DMS53 (cell line): Measurements from ENCODE around the gene SYT6.
A peak's percentile ranks its signal among the peaks of the same experiment; 100 is the strongest.

ENCODE experiments used
- DNase-seq: peaks from one replicate; lab custom pipeline; 2025; lab: John Stamatoyannopoulos, UW

The SYT6 gene

DNA sequence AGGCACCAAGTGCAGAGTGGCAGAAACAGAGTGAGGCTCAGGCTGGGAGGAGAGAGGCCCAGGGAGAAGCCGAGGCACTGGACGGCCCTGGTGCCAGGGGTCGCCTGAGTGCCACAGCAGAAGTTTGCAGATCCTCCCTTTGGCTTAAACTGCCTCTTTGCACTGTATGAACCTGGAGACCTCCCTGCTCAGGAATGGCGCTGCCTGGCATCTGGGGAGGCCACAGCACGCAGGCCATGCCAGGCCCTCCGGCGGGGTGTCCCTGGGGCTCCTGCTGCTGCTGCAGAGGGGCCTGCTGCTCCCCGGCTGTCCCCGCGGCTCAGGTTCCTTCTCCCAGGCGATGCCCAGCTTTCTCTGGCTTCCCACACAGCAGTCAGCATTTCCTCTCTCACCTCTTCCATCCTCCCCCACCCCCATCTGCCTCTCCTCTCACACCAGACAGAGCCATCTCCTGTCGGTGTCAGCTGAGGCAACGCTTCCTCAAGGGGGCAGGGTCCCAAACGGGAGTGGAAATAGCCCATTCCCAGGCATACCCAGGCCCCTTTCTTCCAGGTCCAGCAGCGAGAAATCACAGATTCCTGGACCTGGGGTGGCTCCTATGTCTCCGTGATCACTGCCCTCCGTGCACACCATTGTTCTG, 35.2 kb downstream of the SYT6 start:
- DNase-seq, result no peak

DNA sequence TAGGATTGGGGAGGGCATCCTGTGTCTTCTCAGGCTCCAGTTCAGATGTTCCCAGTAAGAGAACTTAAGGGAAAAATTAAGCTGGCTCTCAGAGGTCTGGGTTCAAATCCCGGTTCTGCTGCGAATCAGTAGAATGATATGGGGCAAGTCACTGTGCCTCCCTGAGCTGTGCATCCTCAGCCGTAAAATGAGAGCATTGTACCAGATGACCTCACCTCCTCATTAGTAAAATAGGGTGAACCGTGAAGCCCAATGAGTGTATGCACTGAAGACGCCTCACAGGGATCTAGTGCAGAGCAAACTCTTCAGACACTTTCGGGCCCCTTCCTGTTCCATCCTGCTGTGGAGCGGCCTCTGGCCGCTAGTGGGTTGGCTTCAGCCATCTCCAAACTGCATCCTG, 36.0 kb downstream of the SYT6 start:
- no peak for DNase-seq

DNA sequence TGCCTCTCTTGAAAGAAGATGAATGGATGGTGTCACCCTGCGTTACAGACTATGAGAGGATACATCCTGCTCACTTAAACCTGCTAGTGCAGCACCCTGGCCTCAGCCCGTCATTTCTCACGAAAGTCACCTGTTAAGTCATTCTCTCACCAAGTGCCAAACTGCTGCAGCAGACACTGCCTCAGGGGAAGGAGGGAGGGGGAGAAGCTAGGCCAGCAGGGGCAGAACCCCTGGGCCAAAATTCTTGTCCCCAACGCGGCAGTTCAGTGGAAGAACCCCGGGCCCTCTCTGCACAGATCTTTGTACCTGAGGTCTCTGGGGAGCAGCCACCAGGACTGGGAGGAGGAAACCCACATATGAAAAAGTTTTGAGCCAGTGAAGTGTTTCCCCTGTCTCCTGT, 37.6 kb downstream of the SYT6 start:
- no peak for DNase-seq

- no peak for DNase-seq
These were observed 39.2 kb downstream of the SYT6 start for GRCh38 chr1:114114185-114115094.

DNA sequence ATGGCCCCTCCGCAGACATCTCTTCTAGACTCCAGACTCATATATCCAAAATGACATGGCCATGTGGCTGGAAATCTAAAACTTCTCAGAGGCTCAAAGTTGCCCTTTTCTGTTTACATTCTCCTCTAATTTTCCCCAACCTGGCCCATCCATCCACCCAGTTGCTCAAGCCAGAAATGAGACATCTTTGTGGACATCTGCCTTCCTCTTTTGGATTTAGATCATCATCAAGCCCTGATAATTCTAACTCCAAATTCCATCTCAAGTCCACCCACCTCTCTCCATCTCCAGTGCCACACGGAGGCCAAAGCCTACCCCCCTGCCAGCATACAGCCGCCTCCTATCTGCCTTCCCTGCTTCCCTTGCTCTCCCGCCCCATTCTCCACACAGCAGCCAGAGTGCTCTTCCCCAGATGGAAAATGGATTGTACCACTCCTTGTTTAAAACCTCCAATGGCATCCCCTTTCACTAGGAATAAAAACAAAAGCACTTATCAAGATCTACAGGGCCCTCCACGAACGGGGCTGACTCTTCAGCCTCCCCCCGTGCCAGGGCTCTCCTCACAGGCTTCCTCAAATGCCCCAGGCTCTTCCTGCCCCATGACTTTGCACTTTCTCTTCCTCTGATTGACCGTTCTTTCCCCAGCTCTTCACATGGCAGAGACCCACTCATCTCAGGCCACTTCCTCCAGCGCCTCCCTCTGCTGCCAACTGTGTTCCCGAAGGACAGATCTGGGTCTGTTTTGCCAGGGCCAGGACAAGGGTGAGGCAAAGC, 40.1 kb downstream of the SYT6 start:
- peak; percentile 23 for DNase-seq

GRCh38 chr1:114112775-114113174, 40.9 kb downstream of the SYT6 start:
- DNase-seq, result no peak

- no peak for DNase-seq
These were observed 41.7 kb downstream of the SYT6 start for GRCh38 chr1:114111731-114112641.

GRCh38 chr1:114109981-114110380, 43.7 kb downstream of the SYT6 start:
- DNase-seq, result no peak

GRCh38 chr1:114108751-114109255, 44.9 kb downstream of the SYT6 start:
- no peak for DNase-seq

- peak; percentile 12 for DNase-seq
These were observed 45.9 kb downstream of the SYT6 start for GRCh38 chr1:114107474-114108435.

GRCh38 chr1:114105421-114105979, 48.2 kb downstream of the SYT6 start:
- DNase-seq, result no peak

- no peak for DNase-seq
These were observed 48.7 kb downstream of the SYT6 start for GRCh38 chr1:114104949-114105348.

DNA sequence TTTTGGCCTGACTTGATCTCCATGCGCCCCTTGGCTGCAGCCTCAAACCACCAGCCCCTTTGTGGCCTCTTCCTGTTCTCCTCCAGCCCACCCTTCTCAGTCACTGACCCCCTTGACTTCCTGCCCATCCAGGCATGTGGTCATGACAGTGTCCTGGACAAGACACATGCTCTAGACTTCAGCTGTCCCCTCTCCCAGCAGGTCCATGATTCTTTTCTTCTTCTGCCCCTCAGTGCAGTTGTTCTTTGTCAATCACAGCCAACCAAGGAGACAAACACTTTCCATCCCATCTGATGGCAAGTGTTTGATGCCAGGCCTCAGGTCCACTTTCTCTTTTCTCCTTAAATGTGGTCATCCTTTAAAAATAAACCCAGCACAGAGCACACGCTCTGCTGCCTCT, 49.7 kb downstream of the SYT6 start:
- DNase-seq, result no peak

GRCh38 chr1:114102136-114102535, 51.5 kb downstream of the SYT6 start:
- no peak for DNase-seq

DNA sequence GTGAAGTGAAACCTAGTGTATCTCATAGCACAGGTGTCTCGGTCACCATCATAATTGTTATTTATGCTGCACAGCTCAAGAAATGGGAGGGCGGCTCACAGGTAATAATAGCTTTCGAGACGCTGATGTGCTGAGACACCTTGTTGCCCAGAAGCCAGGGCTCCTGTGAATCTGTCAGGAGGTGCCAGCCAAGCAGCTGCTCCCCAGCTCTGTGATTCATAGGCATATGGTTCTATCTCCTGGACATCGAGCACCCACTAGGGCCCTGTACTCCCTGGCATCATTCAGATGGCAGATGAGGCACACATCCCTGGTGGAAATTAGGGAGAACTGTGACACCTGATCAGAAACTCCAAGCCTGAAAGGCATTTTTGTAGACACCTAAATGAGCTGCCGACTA, 53.5 kb downstream of the SYT6 start:
- DNase-seq, result no peak

DNA sequence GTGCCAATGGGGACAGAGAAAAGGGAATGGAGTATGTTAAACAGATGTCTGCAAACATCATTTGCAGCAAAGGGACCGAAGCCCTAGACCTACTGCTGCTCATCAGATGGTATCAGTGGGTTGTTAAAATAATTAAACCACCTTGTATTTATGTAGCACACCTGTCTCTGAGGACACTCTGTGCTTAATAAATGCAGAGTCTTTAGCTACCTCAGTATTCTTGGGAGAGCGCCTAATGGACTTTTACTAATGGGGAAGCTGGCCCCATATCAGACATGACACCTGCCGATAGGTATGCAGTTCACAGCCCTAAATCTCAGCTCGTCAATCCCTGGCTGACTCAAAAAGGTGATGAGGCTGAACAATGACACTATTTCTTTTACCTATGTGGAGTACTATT, 54.4 kb downstream of the SYT6 start:
- DNase-seq, result no peak

GRCh38 chr1:114097109-114097508, 56.6 kb downstream of the SYT6 start:
- no peak for DNase-seq

GRCh38 chr1:114094675-114095074, 59.0 kb downstream of the SYT6 start:
- DNase-seq, result no peak

DNA sequence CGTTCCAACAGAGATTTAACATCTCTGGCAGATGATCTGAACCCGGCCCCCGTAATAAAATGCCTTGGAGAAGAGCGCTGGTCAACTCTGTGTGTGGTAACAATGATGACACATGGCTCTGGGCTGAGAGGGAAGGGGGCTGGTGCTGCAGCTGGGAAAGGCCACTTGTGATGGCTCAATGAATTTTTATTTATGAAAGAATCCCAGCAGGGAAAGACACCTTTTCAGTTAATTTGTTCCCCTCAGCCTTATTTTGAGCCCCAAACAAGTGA, 59.4 kb downstream of the SYT6 start:
- no peak for DNase-seq
